SU-DHL-6 (cell line): ENCODE measurements around the gene AGO1.
"Not testable (repeated sequence)": the region's sequence is repeated elsewhere in the genome, so short reads cannot be mapped to it uniquely, and the experiment has no call there.

Experiments used
- H2AFZ ChIP-seq: fragments of 200-600 bp; sonication (generic); 2 replicates; pipeline ENCODE4 v1.6.1; 2014; ENCODE audit warnings: low read depth, mild to moderate bottlenecking, moderate library complexity, mixed read lengths, antibody characterized with exemption, low read length; ENCODE audit not compliant: severe bottlenecking
- H3F3A ChIP-seq: fragments of 200-600 bp; shearing (Covaris generic); 2 replicates; pipeline ENCODE4 v1.6.0; 2016; ENCODE audit warnings: antibody characterized with exemption, mild to moderate bottlenecking; ENCODE audit not compliant: insufficient read depth
- H3K27ac ChIP-seq: fragments of 200-600 bp; sonication (generic); 2 replicates; pipeline ENCODE4 v1.5.1; 2016; ENCODE audit warnings: low read depth, mild to moderate bottlenecking, low read length, moderate library complexity, mixed read lengths
- H3K27me3 ChIP-seq: fragments of 200-600 bp; sonication (generic), shearing (Covaris generic); 2 replicates; pipeline ENCODE4 v1.6.0; 2014; ENCODE audit warnings: mild to moderate bottlenecking, low read length
- H3K36me3 ChIP-seq: fragments of 200-600 bp; sonication (generic); 2 replicates; pipeline ENCODE4 v1.6.1; 2014; ENCODE audit warnings: mild to moderate bottlenecking, low read length, mixed read lengths
- H3K4me2 ChIP-seq: fragments of 300-600, 200-600 bp; shearing (Covaris generic), sonication (generic); 2 replicates; pipeline ENCODE4 v1.6.0; 2014; ENCODE audit warnings: low read length, low read depth, mild to moderate bottlenecking; ENCODE audit not compliant: poor library complexity, severe bottlenecking
- H3K4me3 ChIP-seq: fragments of 200-600 bp; sonication (generic); 2 replicates; pipeline ENCODE4 v1.5.1; 2014; ENCODE audit warnings: antibody characterized with exemption, low read length, mild to moderate bottlenecking, mixed read lengths; ENCODE audit not compliant: insufficient read depth, poor library complexity, severe bottlenecking
- H3K79me2 ChIP-seq: fragments of 200-600 bp; sonication (generic); 2 replicates; pipeline ENCODE4 v1.6.1; 2014; ENCODE audit warnings: mild to moderate bottlenecking, low read length, moderate library complexity; ENCODE audit not compliant: insufficient read depth
- H3K9ac ChIP-seq: fragments of 200-600 bp; sonication (generic); 2 replicates; pipeline ENCODE4 v1.7.0; 2014; ENCODE audit warnings: mild to moderate bottlenecking, low read length
- H3K9me2 ChIP-seq: fragments of 200-600 bp; sonication (generic); replicated peaks from 2 replicates; pipeline ENCODE4 v1.6.1; 2014; ENCODE audit warnings: low read length; ENCODE audit not compliant: insufficient read depth
- H3K9me3 ChIP-seq: fragments of 200-600 bp; sonication (generic); 2 replicates; pipeline ENCODE4 v1.6.1; 2014; ENCODE audit warnings: low read length, mixed read lengths; ENCODE audit not compliant: insufficient read depth
- H4K20me1 ChIP-seq: fragments of 200-600 bp; sonication (generic); 2 replicates; pipeline ENCODE4 v1.6.1; 2014; ENCODE audit warnings: low read depth, mild to moderate bottlenecking, antibody characterized with exemption, low read length, moderate library complexity, mixed read lengths
- CTCF ChIP-seq: fragments of 200-600 bp; sonication (generic); IDR thresholded peaks from one replicate; pipeline ENCODE4 v1.5.1; 2017; ENCODE audit warnings: antibody characterized with exemption, mild to moderate bottlenecking, low read length, moderate library complexity; ENCODE audit not compliant: insufficient read depth, poor library complexity, severe bottlenecking
- EZH2phosphoT487 ChIP-seq: fragments of 200-600 bp; sonication (generic), shearing (Covaris generic); conservative IDR thresholded peaks from 2 replicates; pipeline ENCODE4 v1.6.1; 2018; ENCODE audit warnings: mild to moderate bottlenecking, antibody characterized with exemption, low read length, moderate library complexity, mixed read lengths

The AGO1 gene

DNA sequence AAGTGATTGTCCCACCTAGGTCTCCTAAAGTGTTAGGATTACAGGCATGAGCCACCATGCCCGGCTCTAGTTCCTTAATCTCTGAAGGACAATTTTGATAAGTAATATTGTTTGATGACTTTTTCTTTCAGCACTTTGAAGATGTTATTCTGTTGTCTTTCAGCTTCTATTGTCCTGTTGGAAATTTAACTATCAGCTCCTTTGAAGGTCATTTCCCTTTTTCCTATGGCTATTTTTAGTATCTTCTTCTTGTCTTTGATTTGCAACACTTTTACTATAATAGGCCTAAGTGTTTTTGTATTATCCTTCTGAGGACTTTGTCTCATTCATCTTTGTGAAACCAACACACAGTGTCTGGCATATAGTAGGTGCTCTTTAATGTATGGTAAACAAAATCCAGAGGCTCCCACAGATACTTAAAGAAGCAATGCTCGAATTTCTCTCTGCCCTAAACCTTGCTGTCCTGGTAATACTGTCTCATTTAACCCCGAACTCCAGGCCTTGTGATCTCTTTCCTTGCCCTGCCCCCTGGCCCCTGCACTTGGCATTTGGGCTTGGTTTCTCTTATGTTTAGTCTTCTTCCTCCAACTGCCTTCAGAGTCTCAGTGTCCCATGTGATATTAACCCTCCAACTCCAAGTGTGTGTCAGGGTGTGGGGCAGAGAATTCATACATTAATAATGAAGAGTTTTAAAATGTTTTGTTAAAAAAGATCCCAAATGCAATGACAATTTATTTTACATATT, 19.0 kb upstream of the AGO1 start:
- H3K36me3 ChIP-seq = no peaks in the 10 kb centered on the region
- H3F3A ChIP-seq = no peaks in the 10 kb centered on the region
- no peak overlapping the region for H3K4me2 ChIP-seq
- no peak overlapping the region for H3K9ac ChIP-seq
- H3K9me3 ChIP-seq = no peaks in the 10 kb centered on the region
- H2AFZ ChIP-seq = no peak overlapping the region
- TF ChIP-seq EZH2phosphoT487 (no peak), CTCF (no peak)
- no peaks in the 10 kb centered on the region for H3K27me3 ChIP-seq
- no peak overlapping the region for H3K27ac ChIP-seq
- no peaks in the 10 kb centered on the region for H3K79me2 ChIP-seq
- H3K9me2 ChIP-seq = no peaks in the 10 kb centered on the region
- H4K20me1 ChIP-seq = no peaks in the 10 kb centered on the region
- no peak overlapping the region for H3K4me3 ChIP-seq

DNA sequence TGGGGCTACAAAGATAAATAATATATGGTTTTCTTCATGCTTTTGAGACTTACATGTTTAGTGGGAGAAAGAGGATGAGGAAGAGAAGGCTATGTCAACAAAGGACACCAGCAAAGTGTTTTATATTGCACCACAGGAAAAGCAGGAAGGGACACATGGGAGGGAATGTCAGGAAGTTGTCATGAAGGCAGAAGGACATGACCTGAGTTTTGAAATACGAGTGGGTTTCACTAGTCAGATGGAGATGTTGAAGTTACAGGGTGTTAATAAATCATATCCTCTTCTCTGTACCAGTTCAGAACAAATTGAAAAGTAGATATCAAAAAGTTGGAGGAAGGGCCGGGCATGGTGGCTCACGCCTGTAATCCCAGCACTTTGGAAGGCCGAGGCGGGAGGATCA, 18.2 kb upstream of the AGO1 start:
- H4K20me1 ChIP-seq = no peaks in the 10 kb centered on the region
- no peak overlapping the region for H3K4me3 ChIP-seq

GRCh38 chr1:35866991-35867390, 16.0 kb upstream of the AGO1 start:
- no peak overlapping the region for H3K27ac ChIP-seq
- H3K4me2 ChIP-seq = no peak overlapping the region
- TF ChIP-seq CTCF = no peak
- no peak for TF ChIP-seq EZH2phosphoT487

More for the DNA sequence above, 18.2 kb upstream of the AGO1 start:
- Histone ChIP-seq H3K9ac (no peak overlapping the region), H3K79me2 (no peaks in the 10 kb centered on the region), H3K27ac (no peak overlapping the region), H3K4me2 (no peak overlapping the region), H3K9me2 (no peaks in the 10 kb centered on the region), H3K36me3 (no peaks in the 10 kb centered on the region), H3F3A (no peaks in the 10 kb centered on the region), H2AFZ (no peak overlapping the region), H3K9me3 (no peaks in the 10 kb centered on the region), H3K27me3 (no peaks in the 10 kb centered on the region)
- TF ChIP-seq CTCF (no peak), EZH2phosphoT487 (no peak)

GRCh38 chr1:35869245-35869950, 13.6 kb upstream of the AGO1 start:
- H3F3A ChIP-seq, H3K79me2 ChIP-seq, H3K27me3 ChIP-seq, H2AFZ ChIP-seq, H4K20me1 ChIP-seq, H3K9ac ChIP-seq, H3K27ac ChIP-seq, H3K36me3 ChIP-seq, H3K9me3 ChIP-seq, H3K4me3 ChIP-seq, H3K9me2 ChIP-seq, H3K4me2 ChIP-seq: not testable (repeated sequence)

More at GRCh38 chr1:35866991-35867390, 16.0 kb upstream of the AGO1 start:
- Histone ChIP-seq H3K4me3 (no peak overlapping the region), H3K9ac (no peak overlapping the region), H2AFZ (no peak overlapping the region), H4K20me1 (no peaks in the 10 kb centered on the region), H3K36me3 (no peaks in the 10 kb centered on the region), H3F3A (no peaks in the 10 kb centered on the region), H3K79me2 (no peaks in the 10 kb centered on the region), H3K9me3 (no peaks in the 10 kb centered on the region), H3K27me3 (no peaks in the 10 kb centered on the region), H3K9me2 (no peaks in the 10 kb centered on the region)
